Epithelial cell of proximal tubule (primary cell): ENCODE measurements around the gene PTPN6. TPM values are rescaled to one million over a fixed set of nuclear protein-coding genes. Genes with fewer than 3 reads are reported as not detected.

Source experiments
- DNase-seq: peaks from one replicate; pipeline ENCODE4 v3.0.0-alpha.2; 2011; ENCODE audit warnings: low read depth
- H3K4me3 ChIP-seq: 2 replicates; pipeline ENCODE4 v1.5.1; 2011; ENCODE audit warnings: low read depth, mild to moderate bottlenecking, low read length
- CTCF ChIP-seq: conservative IDR thresholded peaks from 2 replicates; pipeline ENCODE4 v1.5.1; 2012; ENCODE audit warnings: low read depth, mild to moderate bottlenecking, low read length
- total RNA-seq: library from RNA; depleted of rRNA; stranded (reverse); fragments of >200 nt; gene quantifications from 2 replicates; pipeline ENCODE4 v1.2.3, GENCODE V29; 2015

The PTPN6 gene
- total RNA-seq, 1 donor from 2014 or later: 37.5 TPM

GRCh38 chr12:6957741-6958608 lies 6.8 kb downstream of the PTPN6 start:
- DNase-seq: no peak
- TF ChIP-seq CTCF: no peak
- H3K4me3 ChIP-seq: no peak overlapping the region

DNA sequence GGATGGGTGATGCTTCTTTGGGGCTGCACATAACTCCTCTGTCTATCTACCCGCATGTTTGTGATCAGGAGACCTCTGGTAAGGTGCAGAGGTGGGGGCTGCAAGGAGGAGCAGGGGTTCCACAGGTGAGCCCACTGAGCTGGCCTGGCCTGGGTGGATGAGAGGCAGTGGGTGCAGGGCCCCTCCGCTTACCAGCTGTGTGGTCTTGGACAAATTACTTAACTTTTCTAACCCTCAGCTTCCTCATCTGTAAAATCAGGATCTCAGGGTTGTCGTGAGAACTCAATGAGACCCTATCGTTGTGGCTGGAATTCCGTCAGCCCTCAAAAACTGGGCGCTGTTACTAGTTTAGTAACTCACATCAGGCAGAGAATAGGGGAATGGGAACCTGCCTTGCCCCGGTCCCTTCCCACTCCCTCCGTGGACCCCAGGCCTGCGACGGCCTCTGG lies 7.5 kb downstream of the PTPN6 start:
- TF ChIP-seq CTCF: no peak
- no peak overlapping the region for H3K4me3 ChIP-seq
- no peak for DNase-seq

- no peak for DNase-seq
- no peak overlapping the region for H3K4me3 ChIP-seq
- TF ChIP-seq CTCF: no peak
Measured at GRCh38 chr12:6959058-6959804, 8.1 kb downstream of the PTPN6 start.

- no peak for DNase-seq
- no peak overlapping the region for H3K4me3 ChIP-seq
- no peak for TF ChIP-seq CTCF
Measured at GRCh38 chr12:6959805-6960592, 8.8 kb downstream of the PTPN6 start.

GRCh38 chr12:6960593-6961277 lies 9.6 kb downstream of the PTPN6 start:
- DNase-seq: no peak
- no peak overlapping the region for H3K4me3 ChIP-seq
- TF ChIP-seq CTCF: peak; percentile 19

DNA sequence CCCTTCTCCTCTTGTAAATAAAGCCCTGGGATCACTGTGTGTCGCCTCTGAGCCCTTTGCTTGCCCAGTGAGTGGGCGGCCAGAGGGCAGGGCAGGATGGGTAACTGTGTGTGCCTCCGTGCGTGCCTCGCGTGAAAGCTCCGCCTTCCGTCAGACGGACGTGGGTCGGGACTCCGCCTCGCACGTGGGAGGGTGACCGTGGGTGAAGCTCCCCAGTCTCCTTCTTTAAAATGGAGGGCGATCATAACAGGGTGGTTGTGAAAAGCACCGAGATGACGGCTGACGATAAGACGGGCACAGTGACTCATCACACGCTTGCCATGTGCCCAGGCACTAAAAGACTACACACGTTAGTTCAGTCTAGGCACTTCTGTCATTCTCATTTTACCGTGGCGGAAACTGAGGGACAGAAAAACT lies 10.1 kb downstream of the PTPN6 start:
- no peak overlapping the region for H3K4me3 ChIP-seq
- no peak for DNase-seq
- TF ChIP-seq CTCF: no peak
